Heart right ventricle (tissue), 16 donors: ENCODE measurements around the gene JAG1. TPM values are rescaled to one million over a fixed set of nuclear protein-coding genes. Genes with fewer than 3 reads are reported as not detected.
A peak's percentile ranks its signal among the peaks of the same experiment; 100 is the strongest.

Experiments
- ATAC-seq, 8 donors: fragments of 200-7000 bp; cut with Tn5 transposase; one replicate each; pipeline ENCODE4 v1.9.1; 2020; ENCODE audit warnings: mild to moderate bottlenecking in 8 of 8, moderate library complexity in 8 of 8, moderate number of reproducible peaks in 1 of 8
- DNase-seq, 2 donors: peaks; one replicate each; pipeline ENCODE4 v3.0.0-alpha.2; 2020
- H3K27ac ChIP-seq, 10 donors: fragments of 200-600 bp; sonication (generic) in 2 of 10; one replicate each; pipeline versions ENCODE4 v1.5.0 to v1.8.0; 2020 to 2022; ENCODE audit warnings: mild to moderate bottlenecking in 3 of 10
- H3K27me3 ChIP-seq, 7 donors: fragments of 200-600 bp; one replicate each; pipeline ENCODE4 v1.8.0; 2021 to 2022; ENCODE audit warnings: mild to moderate bottlenecking in 2 of 7
- H3K36me3 ChIP-seq, 9 donors: fragments of 200-600 bp; sonication (generic) in 1 of 9; one replicate each; pipeline versions ENCODE4 v1.5.0 to v1.8.0; 2020 to 2022; ENCODE audit warnings: mild to moderate bottlenecking in 2 of 9
- H3K4me1 ChIP-seq, 9 donors: fragments of 200-600 bp; sonication (generic) in 1 of 9; one replicate each; pipeline versions ENCODE4 v1.5.0 to v1.8.0; 2020 to 2022; ENCODE audit warnings: mild to moderate bottlenecking in 4 of 9
- H3K4me3 ChIP-seq, 10 donors: fragments of 200-600 bp; sonication (generic) in 2 of 10; one replicate each; pipeline versions ENCODE4 v1.5.0 to v1.8.0; 2020 to 2022; ENCODE audit warnings: mild to moderate bottlenecking in 7 of 10, moderate library complexity in 2 of 10
- H3K9me3 ChIP-seq, 11 donors: fragments of 200-600 bp in 10 of 11; sonication (generic) in 2 of 11; one replicate each; pipeline versions ENCODE4 v1.5.0 to v1.8.0; 2013 to 2022; ENCODE audit warnings: mild to moderate bottlenecking in 2 of 11, control low read depth in 1 of 11, moderate library complexity in 1 of 11
- WGBS, 2 donors: extraction: QIAGEN DNeasy Blood & Tissue Kit; methylation state at CpG; one replicate each; pipeline ENCODE4 v1.1.7; 2013; ENCODE audit warnings: inconsistent platforms in 1 of 2; 5-methylcytosine and 5-hydroxymethylcytosine counted together
- intact Hi-C, 10 donors: fragments of 100-400 bp; cut with DNase I; formaldehyde crosslinking; loops; one replicate each; pipeline versions ENCODE4 v1.11.1 to v1.14.2; 2022
- polyA plus RNA-seq, 2 donors: library from polyadenylated mRNA; stranded (reverse); fragments of 200-250 nt; gene quantifications; one replicate each; pipeline ENCODE4 v1.2.3, GENCODE V29; 2013
- total RNA-seq, 10 donors: library from RNA; stranded (reverse); fragmentation: NEBNext Ultra II Directional in 3 of 10; extraction: Animal tissue kit (Norgen Biotek cat#: 25700) in 3 of 10; gene quantifications; one replicate each; pipeline versions ENCODE4 v1.2.1 to v1.2.4, GENCODE V29; 2021 to 2023
- TF ChIP-seq, protein P1 (sequence below), 9 donors: fragments of 200-600 bp; sonication (generic) in 2 of 9; IDR thresholded peaks; one replicate each; pipeline versions ENCODE4 v1.5.0 to v1.8.0; 2021 to 2022; ENCODE audit warnings: antibody characterized with exemption in 9 of 9, mild to moderate bottlenecking in 5 of 9, moderate library complexity in 1 of 9
- donor health status: Arrhythmogenic right ventricular cardiomyopathy.
- donor health status: ischemic (EF 13 %, LVEDD 7.1; RV severe dilation, severe dysfunction).
- donor health status: healthy with polysubstance abuse.
- donor health status: DM: no; HTN: yes; CAD: no.
- donor health status: DM: no; HTN: no; CAD: no.
- donor health status: ischemic (EF 25% LVEDD 6.9; RV normal size, moderate dysfunction).
- donor health status: ischemic (EF 25% LVEDD 5.7; RV mildly dilated, moderate dysfunction).
- donor health status: healthy.
- donor health status: DM: yes; HTN: yes; CAD: no.
- donor health status: Ischemic cardiomyopathy.
- donor health status: ischemic (EF 35%, LVEDD 5.7; RV mildly dilated, moderate dysfunction).
- donor health status: nonischemic (EF 11% LVEDD 7.7; RV severe dilation, severe dysfunction).
- donor health status: DM: yes; HTN: yes; CAD: no.
- donor health status: PGD.
- donor health status: ischemic (EF 29% LVEDD 5.4; RV normal size, mild dysfunction).
- donor health status: nonischemic (EF 23%, LVEDD 6.1; RV moderate dilation, normal function).

JAG1 gene
- total and polyA plus RNA-seq, 12 donors, result 11.1 to 38.2 (median 25.5) TPM

DNA sequence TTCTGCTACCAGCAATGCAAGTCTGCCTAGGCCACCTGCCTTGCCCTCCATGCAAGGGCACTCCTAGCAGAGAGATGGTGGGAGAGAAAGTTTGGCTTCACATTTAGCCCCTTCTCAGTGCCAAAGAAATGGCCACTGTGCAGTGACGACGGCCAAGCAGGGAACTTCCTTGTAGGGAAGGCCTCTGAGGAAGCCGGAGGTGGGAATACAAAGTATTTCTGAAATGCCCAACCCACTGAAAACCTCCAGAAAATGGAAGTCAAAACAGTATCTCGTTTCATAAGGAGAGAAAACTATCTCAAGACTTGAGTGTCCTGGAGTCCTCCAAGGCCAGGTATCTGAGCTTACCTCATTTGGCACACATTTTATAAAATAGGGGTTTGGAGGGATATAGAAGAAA lies 42.7 kb downstream of the JAG1 start:
- peaks cover 4 to 65% (median 40%) of the 10 kb centered on the region in 9 donors for H3K4me1 ChIP-seq
- H3K9me3 ChIP-seq, result no peaks in the 10 kb centered on the region
- no peaks in the 10 kb centered on the region for H3K36me3 ChIP-seq
- TF ChIP-seq, protein P1, sequence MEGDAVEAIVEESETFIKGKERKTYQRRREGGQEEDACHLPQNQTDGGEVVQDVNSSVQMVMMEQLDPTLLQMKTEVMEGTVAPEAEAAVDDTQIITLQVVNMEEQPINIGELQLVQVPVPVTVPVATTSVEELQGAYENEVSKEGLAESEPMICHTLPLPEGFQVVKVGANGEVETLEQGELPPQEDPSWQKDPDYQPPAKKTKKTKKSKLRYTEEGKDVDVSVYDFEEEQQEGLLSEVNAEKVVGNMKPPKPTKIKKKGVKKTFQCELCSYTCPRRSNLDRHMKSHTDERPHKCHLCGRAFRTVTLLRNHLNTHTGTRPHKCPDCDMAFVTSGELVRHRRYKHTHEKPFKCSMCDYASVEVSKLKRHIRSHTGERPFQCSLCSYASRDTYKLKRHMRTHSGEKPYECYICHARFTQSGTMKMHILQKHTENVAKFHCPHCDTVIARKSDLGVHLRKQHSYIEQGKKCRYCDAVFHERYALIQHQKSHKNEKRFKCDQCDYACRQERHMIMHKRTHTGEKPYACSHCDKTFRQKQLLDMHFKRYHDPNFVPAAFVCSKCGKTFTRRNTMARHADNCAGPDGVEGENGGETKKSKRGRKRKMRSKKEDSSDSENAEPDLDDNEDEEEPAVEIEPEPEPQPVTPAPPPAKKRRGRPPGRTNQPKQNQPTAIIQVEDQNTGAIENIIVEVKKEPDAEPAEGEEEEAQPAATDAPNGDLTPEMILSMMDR (IDR thresholded peaks at IDR 0.05), result no peak
- H3K27ac ChIP-seq, result peak overlapping the region in 2 of 10 donors; percentile 5 to 9
- intact Hi-C loops, result loop anchor here in 1 of 10 donors (10.0 kb wide), 1 partner anchor 66 kb away; no protein-coding TSS in a partner anchor
- H3K27me3 ChIP-seq, result no peaks in the 10 kb centered on the region
- ATAC-seq (no peak), DNase-seq (no peak)
- 73 to 74% methylated on average over 4 of the region's 4 CpGs for WGBS, 2 donors
- no peak overlapping the region for H3K4me3 ChIP-seq

DNA sequence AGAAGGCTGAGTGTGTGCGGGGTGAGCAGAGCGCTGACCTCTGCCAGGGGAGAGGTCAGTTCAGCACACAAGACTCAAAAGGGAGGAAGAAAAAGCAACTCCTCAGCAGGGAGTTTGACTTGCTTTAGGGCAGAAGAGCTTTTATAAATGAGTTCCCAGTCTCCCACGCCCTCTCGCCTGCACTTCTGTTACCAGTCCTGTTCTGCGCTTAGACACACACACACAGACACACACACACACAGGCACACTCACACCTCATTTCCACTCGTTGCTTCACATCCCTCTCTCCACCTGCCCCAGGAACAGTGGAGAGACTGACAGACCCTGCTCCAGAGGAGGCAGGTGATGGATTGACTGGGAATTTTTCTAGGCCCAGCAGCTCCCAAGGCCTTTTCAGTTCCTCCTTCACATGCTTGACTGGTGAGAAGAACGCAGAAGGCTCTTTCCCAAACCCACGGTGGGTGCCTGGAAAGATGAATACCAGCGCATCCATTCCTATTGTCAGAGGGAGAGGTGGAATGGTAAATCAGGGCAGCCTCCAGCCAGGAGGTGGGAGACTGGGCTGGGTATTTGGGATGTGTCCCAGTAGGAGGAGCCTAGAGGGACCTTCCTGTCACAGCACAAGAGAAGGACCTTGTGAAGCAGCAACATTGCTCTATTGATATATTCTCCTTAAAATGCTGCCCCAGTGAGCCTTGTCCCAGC lies 43.7 kb downstream of the JAG1 start:
- WGBS, 2 donors, result 87 to 91% methylated on average over 9 of the region's 9 CpGs
- peak overlapping the region in 5 of 10 donors; percentile 6 to 42 (median 11) for H3K27ac ChIP-seq
- ATAC-seq (no peak), DNase-seq (no peak)
- H3K9me3 ChIP-seq, result no peaks in the 10 kb centered on the region
- TF ChIP-seq, protein P1 (IDR thresholded peaks at IDR 0.05), result no peak
- H3K4me1 ChIP-seq, result peaks cover 4 to 55% (median 29%) of the 10 kb centered on the region in 9 donors
- intact Hi-C loops, result loop anchor here in 1 of 10 donors (10.0 kb wide), 1 partner anchor 65 kb away; no protein-coding TSS in a partner anchor
- no peaks in the 10 kb centered on the region for H3K36me3 ChIP-seq
- H3K27me3 ChIP-seq, result no peaks in the 10 kb centered on the region
- no peak overlapping the region for H3K4me3 ChIP-seq

DNA sequence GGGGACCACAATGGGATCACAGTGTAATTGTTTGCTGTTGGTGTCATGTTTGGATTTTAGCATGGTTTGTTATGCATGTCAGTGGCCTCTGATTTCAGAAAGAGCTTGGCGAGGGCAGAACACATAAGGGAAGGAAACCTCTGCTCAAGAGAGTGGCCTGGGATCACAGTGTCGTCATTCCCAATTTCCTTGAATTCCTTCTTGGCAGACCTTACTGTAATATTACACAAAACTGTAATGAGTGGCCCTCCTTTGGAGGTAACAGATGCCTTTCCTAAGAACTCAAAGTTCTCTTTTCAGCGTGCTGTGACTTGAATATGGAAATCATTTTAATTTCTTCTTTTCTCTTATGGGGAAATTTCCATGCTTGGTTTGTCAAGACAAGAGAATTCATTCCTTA lies 46.9 kb downstream of the JAG1 start:
- no peak for DNase-seq
- peaks cover 0 to 42% (median 18%) of the 10 kb centered on the region in 9 donors for H3K4me1 ChIP-seq
- no peaks in the 10 kb centered on the region for H3K36me3 ChIP-seq
- TF ChIP-seq, protein P1 (IDR thresholded peaks at IDR 0.05), result no peak
- H3K4me3 ChIP-seq, result no peak overlapping the region
- H3K27me3 ChIP-seq, result no peaks in the 10 kb centered on the region
- WGBS, 2 donors, result 45 to 51% methylated on average over 3 of the region's 3 CpGs
- intact Hi-C loops, result no loop called here
- H3K9me3 ChIP-seq, result no peaks in the 10 kb centered on the region
- peak overlapping the region in 1 of 10 donors; percentile 21 for H3K27ac ChIP-seq
- peak in 6 of 8 donors; percentile 43 to 80 (median 58) for ATAC-seq

DNA sequence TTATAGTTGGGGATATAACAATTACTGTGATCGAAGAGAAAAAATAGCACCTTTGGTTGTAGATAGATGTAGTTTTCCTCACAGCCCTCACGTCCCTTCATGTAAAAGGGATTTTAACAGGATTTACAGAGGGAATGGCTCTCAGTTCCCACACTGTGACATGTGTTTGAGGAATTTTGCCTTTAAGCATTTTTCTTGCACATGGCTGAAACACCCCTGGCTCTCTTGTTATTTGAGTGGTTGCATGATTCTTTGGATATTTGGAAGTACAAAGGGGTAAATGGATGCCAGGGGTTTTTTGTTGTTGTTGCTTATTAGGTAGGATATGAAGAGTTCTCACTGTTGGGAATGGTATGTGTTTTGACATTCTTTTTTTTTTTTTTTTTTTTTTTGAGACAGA lies 48.2 kb downstream of the JAG1 start:
- Histone ChIP-seq H3K4me3 (no peak overlapping the region), H3K27ac (no peak overlapping the region), H3K9me3 (no peaks in the 10 kb centered on the region), H3K4me1 (peaks cover 0 to 38% (median 16%) of the 10 kb centered on the region in 9 donors), H3K36me3 (no peaks in the 10 kb centered on the region), H3K27me3 (no peaks in the 10 kb centered on the region)
- ATAC-seq, result no peak
- DNase-seq, result no peak
- intact Hi-C loops, result no loop called here
- TF ChIP-seq, protein P1 (IDR thresholded peaks at IDR 0.05), result no peak
- WGBS, 2 donors, result 95 to 100% methylated on average over 2 of the region's 2 CpGs
